AG04449 (cell line): ENCODE measurements around the gene PPM1K.

Experiments
- CTCF ChIA-PET: fragments of 350-600 bp; formaldehyde crosslinking; extraction: SDS; loops from one replicate; lab custom pipeline; 2021; ENCODE audit warnings: antibody characterized with exemption; lab: Yijun Ruan, JAX
- POLR2A ChIA-PET: fragments of 400-600, 350-600 bp; formaldehyde crosslinking; extraction: SDS; loops from one replicate; lab custom pipeline; 2020; ENCODE audit warnings: antibody characterized with exemption, inconsistent platforms; lab: Yijun Ruan, JAX
- DNase-seq: peaks from one replicate; pipeline ENCODE4 v3.0.0-alpha.2; 2010; ENCODE audit warnings: low read depth, low spot score
- H3K4me3 ChIP-seq: 2 replicates; pipeline ENCODE4 v1.5.1; 2011; ENCODE audit warnings: low read depth, mild to moderate bottlenecking, control low read depth, low read length
- TF ChIP-seq, protein P1 (sequence below): IDR thresholded peaks from one replicate; pipeline ENCODE4 v1.5.1; 2011; ENCODE audit warnings: mild to moderate bottlenecking, moderate library complexity, low read length, control low read depth, inconsistent platforms; ENCODE audit not compliant: insufficient read depth; ENCODE audit errors: missing control alignments

Gene PPM1K

DNA sequence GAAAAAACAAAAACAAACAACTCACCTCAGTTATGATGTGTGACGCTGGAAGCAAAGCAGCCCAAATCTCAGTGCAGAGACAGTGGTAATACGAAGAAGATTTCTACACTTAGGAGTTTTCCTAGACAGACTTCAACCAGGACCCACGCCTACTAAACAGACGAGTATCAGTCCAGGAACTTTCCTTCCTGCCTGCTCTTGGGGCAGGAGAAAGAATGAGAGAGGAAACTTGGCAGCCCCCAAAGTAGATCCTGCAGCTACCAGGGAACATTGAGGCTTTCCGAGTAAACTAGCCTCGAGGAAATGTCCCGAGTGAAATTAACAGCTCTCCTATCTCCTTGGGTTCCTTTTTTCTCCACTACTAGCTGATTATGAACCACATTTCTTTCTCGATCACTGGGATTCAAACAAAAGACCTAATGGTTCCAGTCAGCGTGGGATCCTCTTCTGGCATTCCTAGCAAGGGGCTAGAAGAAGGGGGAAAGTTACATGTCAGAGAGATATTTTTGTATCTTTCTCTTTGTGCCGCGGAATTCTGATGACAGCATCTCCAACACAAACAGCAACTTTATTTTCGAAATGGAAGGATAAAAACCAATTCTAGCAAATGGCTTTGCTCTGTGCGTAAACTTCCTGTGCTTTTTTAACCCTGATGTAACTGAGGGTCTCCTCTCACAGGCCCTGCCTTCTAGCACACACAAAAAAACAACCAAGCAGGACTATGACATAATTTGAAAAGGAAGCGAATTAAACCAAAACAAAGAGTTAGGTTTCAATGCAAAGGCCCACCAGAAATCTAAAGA, 53.2 kb downstream of the PPM1K start:
- TF ChIP-seq, protein P1, sequence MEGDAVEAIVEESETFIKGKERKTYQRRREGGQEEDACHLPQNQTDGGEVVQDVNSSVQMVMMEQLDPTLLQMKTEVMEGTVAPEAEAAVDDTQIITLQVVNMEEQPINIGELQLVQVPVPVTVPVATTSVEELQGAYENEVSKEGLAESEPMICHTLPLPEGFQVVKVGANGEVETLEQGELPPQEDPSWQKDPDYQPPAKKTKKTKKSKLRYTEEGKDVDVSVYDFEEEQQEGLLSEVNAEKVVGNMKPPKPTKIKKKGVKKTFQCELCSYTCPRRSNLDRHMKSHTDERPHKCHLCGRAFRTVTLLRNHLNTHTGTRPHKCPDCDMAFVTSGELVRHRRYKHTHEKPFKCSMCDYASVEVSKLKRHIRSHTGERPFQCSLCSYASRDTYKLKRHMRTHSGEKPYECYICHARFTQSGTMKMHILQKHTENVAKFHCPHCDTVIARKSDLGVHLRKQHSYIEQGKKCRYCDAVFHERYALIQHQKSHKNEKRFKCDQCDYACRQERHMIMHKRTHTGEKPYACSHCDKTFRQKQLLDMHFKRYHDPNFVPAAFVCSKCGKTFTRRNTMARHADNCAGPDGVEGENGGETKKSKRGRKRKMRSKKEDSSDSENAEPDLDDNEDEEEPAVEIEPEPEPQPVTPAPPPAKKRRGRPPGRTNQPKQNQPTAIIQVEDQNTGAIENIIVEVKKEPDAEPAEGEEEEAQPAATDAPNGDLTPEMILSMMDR = no peak
- no peak for DNase-seq
- CTCF ChIA-PET = interaction anchor here (1.1 to 1.6 kb wide), 3 partner anchors 12 to 283 kb away, joined by 3 to 6 read pairs (median 6); no protein-coding TSS in a partner anchor

DNA sequence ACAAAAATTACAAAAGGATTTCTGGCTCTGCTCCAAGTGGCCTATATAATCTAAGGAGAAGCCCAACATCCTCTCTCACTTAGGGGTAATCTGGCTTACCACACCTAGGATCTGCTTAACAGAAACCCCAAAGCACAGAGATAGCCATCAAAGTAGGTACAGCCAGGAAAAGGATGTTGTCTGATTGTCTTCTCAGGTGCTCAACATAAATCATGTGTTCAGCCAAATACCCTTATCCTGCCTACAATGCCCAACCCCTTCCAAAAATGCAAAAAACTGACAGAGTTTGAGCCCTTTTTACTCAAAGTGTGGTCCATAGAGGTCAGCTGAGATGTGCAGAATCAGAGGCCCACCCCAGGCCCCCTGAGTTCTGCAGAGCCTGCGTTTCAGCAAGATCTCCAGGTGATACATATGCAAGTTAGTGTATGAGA, 53.9 kb downstream of the PPM1K start:
- TF ChIP-seq, protein P1 = no peak
- DNase-seq = no peak
- ChIA-PET POLR2A (no interaction called here), CTCF (interaction anchor here (1.1 to 1.6 kb wide), 5 partner anchors 11 to 284 kb away, joined by 3 to 8 read pairs (median 6); no protein-coding TSS in a partner anchor)
- H3K4me3 ChIP-seq = no peak overlapping the region

More for the DNA sequence above, 53.2 kb downstream of the PPM1K start:
- H3K4me3 ChIP-seq = no peak overlapping the region
- POLR2A ChIA-PET = no interaction called here

DNA sequence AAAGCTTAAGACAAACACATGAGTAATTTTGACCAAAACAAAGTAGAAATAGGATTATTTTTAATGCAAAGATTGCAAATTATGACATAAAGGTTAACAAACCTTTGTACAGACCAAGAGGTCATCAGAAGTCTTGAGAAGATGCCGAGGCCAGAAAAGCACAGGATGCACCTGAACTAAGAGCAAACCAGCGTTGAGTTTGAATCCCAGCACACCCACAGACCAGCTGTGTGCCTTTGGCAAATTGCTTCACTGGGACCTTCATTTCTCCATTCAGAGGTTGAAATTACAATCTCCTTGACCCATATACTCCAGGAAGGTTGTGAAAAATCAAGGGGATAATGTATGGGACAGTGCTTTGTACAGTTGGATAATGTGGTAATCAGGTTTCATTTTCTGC, 56.6 kb downstream of the PPM1K start:
- CTCF ChIA-PET = interaction anchor here (0.9 to 3.6 kb wide), 5 partner anchors 9 to 374 kb away, joined by 3 to 25 read pairs (median 8); partner anchors contain the start of gene HERC5
- TF ChIP-seq, protein P1 = no peak
- H3K4me3 ChIP-seq = no peak overlapping the region
- POLR2A ChIA-PET = no interaction called here
- no peak for DNase-seq

DNA sequence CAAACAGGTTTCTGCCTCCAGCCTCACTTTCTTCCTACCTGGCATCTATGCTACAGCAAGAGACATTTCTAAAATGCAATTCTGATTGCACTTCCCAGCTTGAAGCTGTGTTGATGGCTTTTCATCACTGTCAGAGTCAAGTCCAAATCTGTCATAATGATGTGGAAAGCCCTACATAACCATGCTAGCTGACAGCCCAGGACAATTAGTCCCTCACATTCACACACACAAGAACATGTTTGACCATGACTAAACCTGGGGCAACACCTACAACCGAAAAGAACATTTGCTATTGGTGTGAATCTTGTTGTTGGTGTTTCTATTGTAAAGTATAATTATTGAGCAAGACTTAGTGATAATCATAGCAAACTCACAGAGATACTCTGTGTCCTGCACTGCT, 58.2 kb downstream of the PPM1K start:
- no peak for DNase-seq
- TF ChIP-seq, protein P1 = no peak
- POLR2A ChIA-PET = no interaction called here
- H3K4me3 ChIP-seq = no peak overlapping the region
- CTCF ChIA-PET = interaction anchor here (3.6 kb wide), 1 partner anchor 289 kb away, joined by 25 read pairs; no protein-coding TSS in a partner anchor

DNA sequence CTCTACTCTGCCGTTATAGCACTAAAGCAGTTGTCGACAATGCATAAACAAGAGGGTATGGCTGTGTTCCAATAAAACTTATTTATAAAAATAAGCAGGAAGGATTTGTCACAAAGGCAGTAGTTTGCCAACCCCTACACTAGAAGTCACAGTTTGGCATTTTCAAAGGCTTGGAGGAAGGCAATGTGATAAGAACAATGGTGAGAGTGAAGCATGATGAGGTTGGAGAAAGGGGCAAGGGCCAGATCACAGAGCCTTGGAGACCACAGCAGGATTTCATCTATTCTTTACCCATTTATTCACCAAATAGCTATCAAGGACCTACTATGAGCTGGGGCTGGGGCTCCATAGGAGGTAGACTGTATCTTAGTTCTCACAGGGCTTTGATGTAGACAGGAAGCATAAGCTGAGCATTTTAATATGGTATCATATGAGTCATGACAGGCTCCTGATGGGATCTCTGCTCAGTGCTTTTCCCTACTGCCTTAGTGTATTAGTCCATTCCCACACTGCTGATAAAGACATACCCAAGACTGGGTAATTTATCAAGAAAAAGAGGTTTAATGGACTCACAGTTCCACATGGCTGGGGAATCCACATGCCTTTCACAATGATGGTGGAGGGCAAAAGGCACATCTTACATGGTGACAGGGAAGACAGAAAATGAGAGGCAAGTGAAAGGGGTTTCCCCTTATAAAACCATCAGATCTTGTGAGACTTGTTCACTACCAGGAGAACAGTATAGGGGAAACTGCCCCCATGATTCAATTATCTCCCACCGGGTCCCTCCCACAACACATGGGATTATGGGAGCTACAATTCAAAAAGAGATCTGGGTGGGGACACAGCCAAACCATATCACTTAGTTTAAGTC, 58.9 kb downstream of the PPM1K start:
- ChIA-PET CTCF (interaction anchor here (0.9 to 12.6 kb wide), 4 partner anchors 14 to 392 kb away, joined by 3 to 360 read pairs (median 4); no protein-coding TSS in a partner anchor), POLR2A (no interaction called here)

More for the DNA sequence above, 58.9 kb downstream of the PPM1K start:
- H3K4me3 ChIP-seq = no peak overlapping the region
- TF ChIP-seq, protein P1 = no peak
- no peak for DNase-seq
